Transverse colon (tissue), 4 donors: ENCODE results near the gene PRR19. TPM values are rescaled to one million over a fixed set of nuclear protein-coding genes. Genes with fewer than 3 reads are reported as not detected.

ENCODE experiments used
- DNase-seq: peaks from one replicate; pipeline ENCODE4 v3.0.0-alpha.2; 2019
- H3K27ac ChIP-seq, 4 donors: fragments of 200-600 bp; sonication (generic); 2 replicates each; pipeline ENCODE4 v1.5.1; 2016 to 2018; ENCODE audit warnings: inconsistent platforms in 4 of 4
- H3K27me3 ChIP-seq: fragments of 200-600 bp; sonication (generic); 2 replicates; pipeline ENCODE4 v1.5.1; 2017; ENCODE audit warnings: inconsistent platforms
- H3K36me3 ChIP-seq, 4 donors: fragments of 200-600 bp; sonication (generic); 2 replicates each; pipeline ENCODE4 v1.5.1; 2017 to 2019; ENCODE audit warnings: inconsistent platforms in 4 of 4
- H3K4me1 ChIP-seq, 4 donors: fragments of 200-600 bp; sonication (generic); 2 replicates each; pipeline ENCODE4 v1.5.1; 2017 to 2020; ENCODE audit warnings: inconsistent platforms in 4 of 4
- H3K4me3 ChIP-seq, 4 donors: fragments of 200-600 bp; sonication (generic); 1 replicate in 1 of 4; 2 replicates in 3 of 4; pipeline versions ENCODE4 v1.5.1 to v1.6.1; 2017 to 2019; ENCODE audit warnings: inconsistent platforms in 4 of 4
- H3K9me3 ChIP-seq, 2 donors: fragments of 200-600 bp; sonication (generic); 2 replicates each; pipeline ENCODE4 v1.5.1; 2017 to 2019; ENCODE audit warnings: inconsistent platforms in 2 of 2
- CTCF ChIP-seq, 5 experiments: fragments of 200-600 bp in 3 of 5; fragments of 450-650 bp in 2 of 5; sonication (generic) in 3 of 5; IDR thresholded peaks; 1 replicate in 2 of 5; 2 replicates in 3 of 5; pipeline ENCODE4 v1.5.1; 2016 to 2017; ENCODE audit warnings: antibody characterized with exemption in 5 of 5, inconsistent platforms in 3 of 5, mild to moderate bottlenecking in 2 of 5, moderate library complexity in 1 of 5
- EP300 ChIP-seq: sonication (generic); formaldehyde crosslinking; IDR thresholded peaks from one replicate; pipeline ENCODE4 v1.6.1; 2017; ENCODE audit warnings: antibody characterized with exemption, low read depth
- POLR2A ChIP-seq: fragments of 450-650 bp; IDR thresholded peaks from one replicate; pipeline ENCODE4 v1.6.1; 2016; ENCODE audit warnings: antibody characterized with exemption, mild to moderate bottlenecking, moderate library complexity
- POLR2AphosphoS5 ChIP-seq, 3 donors: sonication (generic); formaldehyde crosslinking; IDR thresholded peaks; one replicate each; pipeline ENCODE4 v1.6.1; 2016; ENCODE audit warnings: antibody characterized with exemption in 3 of 3
- WGBS, 2 donors: methylation state at CpG; one replicate each; pipeline ENCODE4 v1.1.5; 2018; ENCODE audit warnings: low coverage in 1 of 2; 5-methylcytosine and 5-hydroxymethylcytosine counted together
- in situ Hi-C, 4 donors: fragments of 200-750 bp; cut with MboI; loops; one replicate each; pipeline versions ENCODE4 v1.15.0 to v1.15.1; 2017; ENCODE audit warnings: low sequenced_read_pairs in 3 of 4, low pct_ligation_motif_present in 1 of 4, low pct_unique_long_range_greater_than_20kb in 1 of 4
- intact Hi-C: fragments of 100-400 bp; cut with DNase I; formaldehyde crosslinking; loops from one replicate; pipeline ENCODE4 v1.15.1; 2023; ENCODE audit warnings: low total_unique reads
- total RNA-seq, 4 donors: library from RNA; depleted of rRNA; stranded (reverse); fragments of >200 nt; gene quantifications; one replicate each; pipeline ENCODE4 v1.1.0, GENCODE V29; 2016

Gene PRR19
- total RNA-seq, 4 donors from 2014 or later, result 0.41 to 0.79 TPM; not detected in 2

GRCh38 chr19:42279902-42280814, 21.8 kb upstream of the PRR19 start:
- peak; percentile 89 for DNase-seq
- intact Hi-C loops (loop anchor here (2.0 kb wide), 1 partner anchor 33 kb away; no protein-coding TSS in a partner anchor), in situ Hi-C loops (no loop called here)
- TF ChIP-seq POLR2A (no peak), CTCF (IDR thresholded peaks at IDR 0.05) (peak; percentile 91 to 96 (median 92)), POLR2AphosphoS5 (IDR thresholded peaks at IDR 0.05) (peak; percentile 19 to 78 (median 77)), EP300 (no peak)
- Histone ChIP-seq H3K9me3 (no peaks in the 10 kb centered on the region), H3K27me3 (no peaks in the 10 kb centered on the region), H3K4me3 (peak overlapping the region; percentile 50 to 89 (median 84)), H3K36me3 (no peaks in the 10 kb centered on the region), H3K27ac (peak overlapping the region; percentile 91 to 99 (median 92)), H3K4me1 (peaks cover 48 to 76% (median 66%) of the 10 kb centered on the region in 4 donors)
- 0% methylated on average over 46 of the region's 89 CpGs; no CpG with 5 or more reads in 1 of the 2 donors for WGBS, 2 donors

- intact Hi-C loops, result no loop called here
- WGBS, 2 donors, result 1% methylated on average over 19 of the region's 20 CpGs; no CpG with 5 or more reads in 1 of the 2 donors
- H3K4me3 ChIP-seq, result peak overlapping the region; percentile 50 to 89 (median 84)
- DNase-seq, result peak; percentile 49
- H3K27ac ChIP-seq, result peak overlapping the region; percentile 91 to 99 (median 92)
- H3K4me1 ChIP-seq, result peaks cover 54 to 82% (median 71%) of the 10 kb centered on the region in 4 donors
- no peaks in the 10 kb centered on the region for H3K27me3 ChIP-seq
- TF ChIP-seq EP300, result no peak
- no peak for TF ChIP-seq CTCF (IDR thresholded peaks at IDR 0.05)
- TF ChIP-seq POLR2AphosphoS5 (IDR thresholded peaks at IDR 0.05), result no peak
- no peaks in the 10 kb centered on the region for H3K9me3 ChIP-seq
- H3K36me3 ChIP-seq, result no peaks in the 10 kb centered on the region
- in situ Hi-C loops, result no loop called here
These were observed 21.2 kb upstream of the PRR19 start for GRCh38 chr19:42280815-42281145.

- TF ChIP-seq POLR2AphosphoS5 (IDR thresholded peaks at IDR 0.05) (no peak), POLR2A (no peak), CTCF (IDR thresholded peaks at IDR 0.05) (no peak), EP300 (no peak)
- 12% methylated on average over 11 of the region's 25 CpGs; no CpG with 5 or more reads in 1 of the 2 donors for WGBS, 2 donors
- H3K4me1 ChIP-seq, result peaks cover 58 to 88% (median 73%) of the 10 kb centered on the region in 4 donors
- peak overlapping the region; percentile 91 to 99 (median 92) for H3K27ac ChIP-seq
- peak; percentile 47 for DNase-seq
- H3K4me3 ChIP-seq, result peak overlapping the region; percentile 50 to 89 (median 84)
- intact Hi-C loops, result no loop called here
- no peaks in the 10 kb centered on the region for H3K9me3 ChIP-seq
- H3K36me3 ChIP-seq, result no peaks in the 10 kb centered on the region
- in situ Hi-C loops, result no loop called here
- no peaks in the 10 kb centered on the region for H3K27me3 ChIP-seq
These were observed 20.6 kb upstream of the PRR19 start for GRCh38 chr19:42281146-42281826.
